Nephron progenitor cell (in vitro differentiated cells): ENCODE results near the gene XIST.
"Not testable (repeated sequence)": the region's sequence is repeated elsewhere in the genome, so short reads cannot be mapped to it uniquely, and the experiment has no call there.

Source experiments
- DNase-seq: peaks from one replicate; pipeline ENCODE4 v3.0.0; 2021
- H3K27ac Mint-ChIP-seq: 2 replicates; pipeline ENCODE4 v1.8.0; 2021; ENCODE audit warnings: mild to moderate bottlenecking, moderate library complexity, mixed read lengths
- H3K27me3 Mint-ChIP-seq: 2 replicates; pipeline ENCODE4 v1.8.0; 2021; ENCODE audit warnings: mild to moderate bottlenecking, low read depth, mixed read lengths; ENCODE audit not compliant: poor library complexity
- H3K36me3 Mint-ChIP-seq: 2 replicates; pipeline ENCODE4 v1.8.0; 2021; ENCODE audit warnings: low read depth, mixed read lengths
- H3K4me1 Mint-ChIP-seq: 2 replicates; pipeline ENCODE4 v1.8.0; 2021; ENCODE audit warnings: mixed read lengths
- H3K4me3 Mint-ChIP-seq: 2 replicates; pipeline ENCODE4 v1.8.0; 2021; ENCODE audit warnings: mild to moderate bottlenecking, moderate library complexity, mixed read lengths
- H3K9me3 Mint-ChIP-seq: 2 replicates; pipeline ENCODE4 v1.8.0; 2021; ENCODE audit warnings: mild to moderate bottlenecking, moderate library complexity, mixed read lengths
- CTCF ChIP-seq: fragments of 200-600 bp; sonication (generic); IDR thresholded peaks from 2 replicates; pipeline ENCODE4 v1.5.0; 2021; ENCODE audit warnings: antibody characterized with exemption

Gene XIST

GRCh38 chrX:73799888-73800287 is 52.6 kb downstream of the XIST start:
- Mint-ChIP-seq H3K27ac (no peak overlapping the region), H3K9me3 (no peaks in the 10 kb centered on the region), H3K4me1 (no peaks in the 10 kb centered on the region), H3K4me3 (no peak overlapping the region), H3K36me3 (no peaks in the 10 kb centered on the region), H3K27me3 (no peaks in the 10 kb centered on the region)
- no peak for TF ChIP-seq CTCF
- DNase-seq, result no peak

- not testable (repeated sequence) for H3K4me3 Mint-ChIP-seq
Measured at GRCh38 chrX:73792511-73792910, 60.0 kb downstream of the XIST start.

GRCh38 chrX:73785493-73785892 is 67.0 kb downstream of the XIST start:
- H3K4me3 Mint-ChIP-seq, result no peak overlapping the region
- H3K4me1 Mint-ChIP-seq, result no peaks in the 10 kb centered on the region
- no peaks in the 10 kb centered on the region for H3K36me3 Mint-ChIP-seq
- H3K27me3 Mint-ChIP-seq, result no peaks in the 10 kb centered on the region
- TF ChIP-seq CTCF, result no peak
- no peak for DNase-seq
- no peak overlapping the region for H3K27ac Mint-ChIP-seq
- H3K9me3 Mint-ChIP-seq, result peaks cover 23% of the 10 kb centered on the region

More at GRCh38 chrX:73792511-73792910, 60.0 kb downstream of the XIST start:
- H3K4me1 Mint-ChIP-seq, H3K27me3 Mint-ChIP-seq, H3K36me3 Mint-ChIP-seq, H3K27ac Mint-ChIP-seq, DNase-seq: not testable (repeated sequence)
- H3K9me3 Mint-ChIP-seq, result peaks cover 22% of the 10 kb centered on the region
